HCT116 (cell line): ENCODE measurements around the gene MFGE8. TPM values are rescaled to one million over a fixed set of nuclear protein-coding genes. Genes with fewer than 3 reads are reported as not detected.

Source experiments
- ATAC-seq: fragments of 200-7000 bp; cut with Tn5 transposase; 2 replicates; pipeline ENCODE4 v1.9.1; 2020; ENCODE audit warnings: mild to moderate bottlenecking, moderate library complexity
- BruUV-seq: library from RNA; stranded (reverse); fragments of 400-500 nt; replicated peaks from 2 replicates; lab custom pipeline; 2021; lab: Mats Ljungman, UMichigan
- CTCF ChIA-PET: fragments of 300-600 bp; sonication (Branson Sonifier 250); formaldehyde crosslinking; loops from one replicate; lab custom pipeline; 2021; ENCODE audit warnings: antibody characterized with exemption; lab: Charles Lee
- POLR2A ChIA-PET: fragments of 300-600, 350-600 bp; sonication (Branson Sonifier 250); formaldehyde crosslinking; loops from one replicate; lab custom pipeline; 2021; ENCODE audit warnings: antibody characterized with exemption; lab: Charles Lee
- RAD21 ChIA-PET, 2 experiments: fragments of 300-600 bp; sonication (Branson Sonifier 250); formaldehyde crosslinking; loops; one replicate each; lab custom pipeline; 2023; ENCODE audit warnings: low total read pairs in 2 of 2; ENCODE audit not compliant: uncharacterized antibody in 2 of 2, unreplicated experiment in 2 of 2, low non-redundant PET in 1 of 2; lab: Charles Lee
- DNase-seq: peaks from one replicate; pipeline ENCODE4 v3.0.0-alpha.2; 2010; ENCODE audit warnings: low read depth, low spot score
- H2AFZ ChIP-seq: fragments of 200-600 bp; shearing (Covaris generic), sonication (generic); 2 replicates; pipeline ENCODE4 v1.6.1; 2017; ENCODE audit warnings: low read depth, mixed run types, mixed read lengths, antibody characterized with exemption, low read length; ENCODE audit not compliant: poor library complexity, severe bottlenecking
- H3K27ac ChIP-seq: 2 replicates; pipeline ENCODE4 v1.5.1; 2012; ENCODE audit warnings: low read depth, low read length
- H3K27me3 ChIP-seq: fragments of 200-600 bp; sonication (generic); 2 replicates; pipeline ENCODE4 v1.6.1; 2016; ENCODE audit warnings: mixed run types, low read length, mixed read lengths; ENCODE audit not compliant: insufficient read depth
- H3K36me3 ChIP-seq, 2 experiments: fragments of 200-500 bp in 1 of 2; fragments of 200-600 bp in 1 of 2; sonication (Bioruptor generic) in 1 of 2; sonication (generic) in 1 of 2; 2 replicates each; pipeline versions ENCODE4 v1.5.1 to v1.6.1; 2014 to 2016; ENCODE audit warnings: low read length in 2 of 2, inconsistent platforms in 1 of 2, mixed read lengths in 1 of 2, mixed run types in 1 of 2; ENCODE audit not compliant: insufficient read depth in 2 of 2, control insufficient read depth in 1 of 2
- H3K4me1 ChIP-seq, 2 experiments: fragments of 200-600 bp in 1 of 2; sonication (generic) in 1 of 2; 2 replicates each; pipeline versions ENCODE4 v1.5.1 to v1.6.1; 2012 to 2017; ENCODE audit warnings: low read length in 2 of 2, inconsistent platforms in 1 of 2, mild to moderate bottlenecking in 1 of 2, mixed read lengths in 1 of 2, mixed run types in 1 of 2, moderate library complexity in 1 of 2; ENCODE audit not compliant: insufficient read depth in 2 of 2, control insufficient read depth in 1 of 2
- H3K4me2 ChIP-seq: fragments of 200-600 bp; sonication (generic); 2 replicates; pipeline ENCODE4 v1.6.1; 2017; ENCODE audit warnings: mixed run types, low read length, mixed read lengths
- H3K4me3 ChIP-seq, 2 experiments: fragments of 200-600 bp in 1 of 2; sonication (generic) in 1 of 2; replicated peaks in 1 of 2; 2 replicates each; pipeline ENCODE4 v1.5.1; 2011 to 2016; ENCODE audit warnings: low read length in 2 of 2, control low read depth in 1 of 2, low read depth in 1 of 2, mild to moderate bottlenecking in 1 of 2, mixed read lengths in 1 of 2, mixed run types in 1 of 2
- H3K79me2 ChIP-seq: fragments of 200-600 bp; sonication (generic); 2 replicates; pipeline ENCODE4 v1.6.1; 2017; ENCODE audit warnings: mild to moderate bottlenecking, mixed run types, low read length, moderate library complexity, mixed read lengths; ENCODE audit not compliant: insufficient read depth
- H3K9ac ChIP-seq: fragments of 200-600 bp; sonication (generic); 2 replicates; pipeline ENCODE4 v1.6.1; 2016; ENCODE audit warnings: low read length, mixed read lengths
- H3K9me2 ChIP-seq: fragments of 200-600 bp; sonication (generic), shearing (Covaris generic); 2 replicates; pipeline ENCODE4 v1.6.1; 2017; ENCODE audit warnings: mixed run types, mild to moderate bottlenecking, moderate library complexity; ENCODE audit not compliant: insufficient read depth
- H3K9me3 ChIP-seq, 2 experiments: fragments of 200-500 bp in 1 of 2; fragments of 200-600 bp in 1 of 2; sonication (Bioruptor generic) in 1 of 2; sonication (generic) in 1 of 2; 2 replicates each; pipeline ENCODE4 v1.6.1; 2014 to 2017; ENCODE audit warnings: low read length in 2 of 2, mixed read lengths in 2 of 2, inconsistent platforms in 1 of 2, low read depth in 1 of 2, mild to moderate bottlenecking in 1 of 2, mixed run types in 1 of 2, moderate library complexity in 1 of 2; ENCODE audit not compliant: control insufficient read depth in 1 of 2, insufficient read depth in 1 of 2
- H4K20me1 ChIP-seq: fragments of 200-600 bp; sonication (generic), shearing (Covaris generic); 2 replicates; pipeline ENCODE4 v1.6.1; 2017; ENCODE audit warnings: mixed run types, mild to moderate bottlenecking, moderate library complexity; ENCODE audit not compliant: insufficient read depth
- POLR2A ChIP-seq: IDR thresholded peaks from 2 replicates; pipeline ENCODE4 v1.7.0; 2011; ENCODE audit warnings: borderline replicate concordance; ENCODE audit not compliant: insufficient read depth, insufficient read length; ENCODE audit errors: extremely low read depth
- SP1 ChIP-seq: IDR thresholded peaks from 2 replicates; pipeline ENCODE4 v1.6.1; 2012; ENCODE audit warnings: low read depth
- ZFX ChIP-seq: fragments of 450-650 bp; IDR thresholded peaks from 2 replicates; pipeline ENCODE4 v1.6.1; 2017
- intact Hi-C: fragments of 100-400 bp; cut with micrococcal nuclease; formaldehyde crosslinking; loops from 2 replicates; pipeline ENCODE4 v1.10.0; 2022
- total RNA-seq: library from RNA; stranded (reverse); gene quantifications from one replicate; pipeline ENCODE4 v1.2.1, GENCODE V29; 2021; ENCODE audit not compliant: unreplicated experiment
- TF ChIP-seq, protein P1 (sequence below): IDR thresholded peaks from 2 replicates; pipeline ENCODE4 v1.6.1; 2011; ENCODE audit warnings: mild to moderate bottlenecking, low read length, moderate library complexity; ENCODE audit not compliant: insufficient replicate concordance; ENCODE audit errors: extremely low read depth

Gene MFGE8
- total RNA-seq, 1 experiment from 2014 or later, result 70.7 TPM

GRCh38 chr15:88913850-88914169 is 631 bp upstream of the MFGE8 start:
- no peaks in the 10 kb centered on the region for H3K9me2 ChIP-seq
- H3K27me3 ChIP-seq, result no peaks in the 10 kb centered on the region
- H3K4me3 ChIP-seq, result peak overlapping the region in 1 of 2 experiments; percentile 76; a peak in 2 of 4 replicates
- ChIA-PET RAD21 (no interaction called here), CTCF (interaction anchor here (1.2 to 4.2 kb wide), 2 partner anchors 9 to 17 kb away, joined by 4 to 16 read pairs; no protein-coding TSS in a partner anchor), POLR2A (no interaction called here)
- H3K9me3 ChIP-seq, result no peaks in the 10 kb centered on the region
- H2AFZ ChIP-seq, result peak overlapping the region; percentile 98
- peaks cover 28 to 52% of the 10 kb centered on the region in 2 experiments for H3K4me1 ChIP-seq
- H4K20me1 ChIP-seq, result no peaks in the 10 kb centered on the region
- ATAC-seq, result no peak
- H3K27ac ChIP-seq, result peak overlapping the region; percentile 84; the same call in 1 of the 2 replicates
- intact Hi-C loops, result no loop called here
- TSS peak; percentile 85 for BruUV-seq
- no peak for DNase-seq
- TF ChIP-seq POLR2A (peak; percentile 88), SP1 (no peak)
- H3K36me3 ChIP-seq, result no peaks in the 10 kb centered on the region
- peak overlapping the region; percentile 70 for H3K9ac ChIP-seq
- peak overlapping the region; percentile 94 for H3K4me2 ChIP-seq
- 0 out of 2 replicates have a peak, but pooled peaks cover 6% of the 10 kb centered on the region for H3K79me2 ChIP-seq

- H3K9me3 ChIP-seq, result no peaks in the 10 kb centered on the region
- H3K36me3 ChIP-seq, result no peaks in the 10 kb centered on the region
- no peaks in the 10 kb centered on the region for H3K27me3 ChIP-seq
- CTCF ChIA-PET, result interaction anchor here (1.0 to 4.2 kb wide), 4 partner anchors 8 to 265 kb away, joined by 4 to 16 read pairs (median 6); no protein-coding TSS in a partner anchor
- no peak for DNase-seq
- no peak overlapping the region for H2AFZ ChIP-seq
- peak overlapping the region; percentile 94 for H3K4me2 ChIP-seq
- H3K9ac ChIP-seq, result peak overlapping the region; percentile 70
- H3K4me1 ChIP-seq, result peaks cover 19 to 39% of the 10 kb centered on the region in 2 experiments
- BruUV-seq, result no TSS peak
- intact Hi-C loops, result no loop called here
- POLR2A ChIA-PET, result interaction anchor here (1.2 to 1.4 kb wide), 4 partner anchors 8 to 13 kb away, joined by 3 to 9 read pairs (median 6); no protein-coding TSS in a partner anchor
- TF ChIP-seq ZFX, result peak; percentile 55
- TF ChIP-seq, protein P1, sequence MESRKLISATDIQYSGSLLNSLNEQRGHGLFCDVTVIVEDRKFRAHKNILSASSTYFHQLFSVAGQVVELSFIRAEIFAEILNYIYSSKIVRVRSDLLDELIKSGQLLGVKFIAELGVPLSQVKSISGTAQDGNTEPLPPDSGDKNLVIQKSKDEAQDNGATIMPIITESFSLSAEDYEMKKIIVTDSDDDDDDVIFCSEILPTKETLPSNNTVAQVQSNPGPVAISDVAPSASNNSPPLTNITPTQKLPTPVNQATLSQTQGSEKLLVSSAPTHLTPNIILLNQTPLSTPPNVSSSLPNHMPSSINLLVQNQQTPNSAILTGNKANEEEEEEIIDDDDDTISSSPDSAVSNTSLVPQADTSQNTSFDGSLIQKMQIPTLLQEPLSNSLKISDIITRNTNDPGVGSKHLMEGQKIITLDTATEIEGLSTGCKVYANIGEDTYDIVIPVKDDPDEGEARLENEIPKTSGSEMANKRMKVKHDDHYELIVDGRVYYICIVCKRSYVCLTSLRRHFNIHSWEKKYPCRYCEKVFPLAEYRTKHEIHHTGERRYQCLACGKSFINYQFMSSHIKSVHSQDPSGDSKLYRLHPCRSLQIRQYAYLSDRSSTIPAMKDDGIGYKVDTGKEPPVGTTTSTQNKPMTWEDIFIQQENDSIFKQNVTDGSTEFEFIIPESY, result no peak
- TF ChIP-seq, all 23 proteins: peak for 1
- ATAC-seq, result peak; percentile 16
- Histone ChIP-seq H4K20me1 (no peaks in the 10 kb centered on the region), H3K27ac (peak overlapping the region; percentile 84), H3K79me2 (0 out of 2 replicates have a peak, but pooled peaks cover 6% of the 10 kb centered on the region), H3K4me3 (peak overlapping the region; percentile 69 to 76), H3K9me2 (no peaks in the 10 kb centered on the region)
- RAD21 ChIA-PET, result no interaction called here
Observed at GRCh38 chr15:88912500-88912921, 668 bp downstream of the MFGE8 start.
